Mesothelial cell of epicardium (in vitro differentiated cells): Measurements from ENCODE around the gene SLC28A3. TPM values are rescaled to one million over a fixed set of nuclear protein-coding genes. Genes with fewer than 3 reads are reported as not detected.

ENCODE experiments used
- DNase-seq, 2 experiments: peaks; one replicate each; pipeline ENCODE4 v3.0.0; 2021; ENCODE audit warnings: low spot score in 2 of 2; ENCODE audit not compliant: unreplicated experiment in 2 of 2
- H3K27ac Mint-ChIP-seq: 2 replicates; pipeline ENCODE4 v1.8.0; 2021; ENCODE audit warnings: mixed read lengths
- H3K27me3 Mint-ChIP-seq: 2 replicates; pipeline ENCODE4 v1.8.0; 2021; ENCODE audit warnings: low read depth, mixed read lengths
- H3K36me3 Mint-ChIP-seq: 2 replicates; pipeline ENCODE4 v1.8.0; 2021; ENCODE audit warnings: mixed read lengths
- H3K4me1 Mint-ChIP-seq: 2 replicates; pipeline ENCODE4 v1.8.0; 2021; ENCODE audit warnings: mixed read lengths
- H3K4me3 Mint-ChIP-seq: 2 replicates; pipeline ENCODE4 v1.8.0; 2021; ENCODE audit warnings: mild to moderate bottlenecking, moderate library complexity, mixed read lengths
- H3K9me3 Mint-ChIP-seq: 2 replicates; pipeline ENCODE4 v1.8.0; 2021; ENCODE audit warnings: mixed read lengths
- CTCF ChIP-seq: fragments of 200-600 bp; sonication (generic); IDR thresholded peaks from one replicate; pipeline ENCODE4 v1.5.0; 2021; ENCODE audit warnings: antibody characterized with exemption; ENCODE audit not compliant: unreplicated experiment
- total RNA-seq: library from RNA; stranded (reverse); gene quantifications from 3 replicates; pipeline ENCODE4 v1.2.1, GENCODE V29; 2021

The SLC28A3 gene
- total RNA-seq, 1 donor from 2014 or later: 0.89 TPM

GRCh38 chr9:84310883-84311282 is 29.7 kb downstream of the SLC28A3 start:
- no peaks in the 10 kb centered on the region for H3K9me3 Mint-ChIP-seq
- no peak overlapping the region for H3K27ac Mint-ChIP-seq
- TF ChIP-seq CTCF: no peak
- no peaks in the 10 kb centered on the region for H3K36me3 Mint-ChIP-seq
- no peaks in the 10 kb centered on the region for H3K27me3 Mint-ChIP-seq
- no peaks in the 10 kb centered on the region for H3K4me1 Mint-ChIP-seq
- DNase-seq: no peak
- no peak overlapping the region for H3K4me3 Mint-ChIP-seq

- Mint-ChIP-seq H3K4me1 (no peaks in the 10 kb centered on the region), H3K36me3 (no peaks in the 10 kb centered on the region), H3K9me3 (peaks cover 5% of the 10 kb centered on the region), H3K27ac (no peak overlapping the region), H3K27me3 (no peaks in the 10 kb centered on the region), H3K4me3 (no peak overlapping the region)
- DNase-seq: no peak
- no peak for TF ChIP-seq CTCF
Measured at GRCh38 chr9:84305497-84306131, 34.9 kb downstream of the SLC28A3 start.

- H3K4me1 Mint-ChIP-seq: no peaks in the 10 kb centered on the region
- peaks cover 5% of the 10 kb centered on the region for H3K9me3 Mint-ChIP-seq
- no peak overlapping the region for H3K4me3 Mint-ChIP-seq
- H3K27me3 Mint-ChIP-seq: no peaks in the 10 kb centered on the region
- no peak for DNase-seq
- H3K27ac Mint-ChIP-seq: no peak overlapping the region
- no peak for TF ChIP-seq CTCF
- no peaks in the 10 kb centered on the region for H3K36me3 Mint-ChIP-seq
Measured at GRCh38 chr9:84304166-84304565, 36.4 kb downstream of the SLC28A3 start.

- no peak for TF ChIP-seq CTCF
- H3K27me3 Mint-ChIP-seq: no peaks in the 10 kb centered on the region
- no peak overlapping the region for H3K4me3 Mint-ChIP-seq
- H3K36me3 Mint-ChIP-seq: no peaks in the 10 kb centered on the region
- peaks cover 5% of the 10 kb centered on the region for H3K9me3 Mint-ChIP-seq
- no peak overlapping the region for H3K27ac Mint-ChIP-seq
- H3K4me1 Mint-ChIP-seq: no peaks in the 10 kb centered on the region
- DNase-seq: no peak
Measured at GRCh38 chr9:84303061-84303460, 37.5 kb downstream of the SLC28A3 start.

- DNase-seq: no peak
- no peak overlapping the region for H3K4me3 Mint-ChIP-seq
Measured at GRCh38 chr9:84301851-84302250, 38.7 kb downstream of the SLC28A3 start.

More at GRCh38 chr9:84301851-84302250, 38.7 kb downstream of the SLC28A3 start:
- Mint-ChIP-seq H3K27me3 (no peaks in the 10 kb centered on the region), H3K9me3 (peaks cover 5% of the 10 kb centered on the region), H3K27ac (no peak overlapping the region), H3K36me3 (no peaks in the 10 kb centered on the region), H3K4me1 (no peaks in the 10 kb centered on the region)
- no peak for TF ChIP-seq CTCF
